T-cell (primary cell): Measurements from ENCODE around the gene CAMK4. TPM values are rescaled to one million over a fixed set of nuclear protein-coding genes. Genes with fewer than 3 reads are reported as not detected.
A peak's percentile ranks its signal among the peaks of the same experiment; 100 is the strongest.

ENCODE experiments used
- ATAC-seq, 4 experiments: fragments of 200-7000 bp in 3 of 4; fragments of 150-1000 bp in 1 of 4; cut with Tn5 transposase; replicated peaks in 1 of 4; 1 replicate in 3 of 4; 2 replicates in 1 of 4; pipeline ENCODE4 v1.10.0; 2021; ENCODE audit warnings: moderate library complexity in 3 of 4, mild to moderate bottlenecking in 2 of 4, moderate number of reproducible peaks in 1 of 4
- CTCF ChIA-PET, 2 donors: fragments of 300-600 bp; sonication (Branson Sonifier 250); formaldehyde crosslinking; loops; one replicate each; lab custom pipeline; 2022; ENCODE audit warnings: antibody characterized with exemption in 2 of 2; lab: Charles Lee
- POLR2A ChIA-PET, 2 donors: fragments of 300-600 bp; sonication (Branson Sonifier 250); formaldehyde crosslinking; loops; one replicate each; lab custom pipeline; 2022; ENCODE audit warnings: antibody characterized with exemption in 2 of 2; lab: Charles Lee
- DNase-seq, 35 experiments: peaks; one replicate each; pipeline versions ENCODE4 v3.0.0 to v3.0.0-alpha.2; 2013 to 2023
- H3K27ac ChIP-seq: one replicate; pipeline ENCODE4 v1.5.1; 2013; ENCODE audit warnings: low read length
- H3K27me3 ChIP-seq, 2 experiments: replicated peaks in 1 of 2; 1 replicate in 1 of 2; 2 replicates in 1 of 2; pipeline versions ENCODE4 v1.6.1 to v1.7.0; 2013; ENCODE audit warnings: low read length in 1 of 2, mixed read lengths in 1 of 2; ENCODE audit not compliant: control insufficient read depth in 2 of 2, insufficient read depth in 2 of 2; ENCODE audit errors: extremely low read depth in 1 of 2
- H3K36me3 ChIP-seq, 2 donors: 1 replicate in 1 of 2; 2 replicates in 1 of 2; pipeline versions ENCODE4 v1.6.1 to v1.7.0; 2013; ENCODE audit warnings: low read length in 1 of 2; ENCODE audit not compliant: control insufficient read depth in 2 of 2, insufficient read depth in 1 of 2; ENCODE audit errors: extremely low read depth in 1 of 2
- H3K4me1 ChIP-seq, 2 experiments: 1 replicate in 1 of 2; 2 replicates in 1 of 2; pipeline versions ENCODE4 v1.6.1 to v1.7.0; 2013; ENCODE audit warnings: low read length in 2 of 2, mixed read lengths in 1 of 2; ENCODE audit not compliant: insufficient read depth in 2 of 2, control insufficient read depth in 1 of 2; ENCODE audit errors: extremely low read depth in 1 of 2
- H3K4me3 ChIP-seq, 2 donors: 1 replicate in 1 of 2; 2 replicates in 1 of 2; pipeline versions ENCODE4 v1.5.1 to v1.7.0; 2013; ENCODE audit warnings: mild to moderate bottlenecking in 2 of 2, low read length in 1 of 2, moderate library complexity in 1 of 2; ENCODE audit not compliant: control insufficient read depth in 1 of 2; ENCODE audit errors: extremely low read depth in 1 of 2
- H3K9me3 ChIP-seq: 2 replicates; pipeline ENCODE4 v1.7.0; 2013
- H3K27ac Mint-ChIP-seq, 2 donors: one replicate each; pipeline ENCODE4 v1.8.0; 2020 to 2021; ENCODE audit warnings: mild to moderate bottlenecking in 2 of 2, mixed read lengths in 2 of 2
- H3K27me3 Mint-ChIP-seq, 2 donors: one replicate each; pipeline ENCODE4 v1.8.0; 2021 to 2022; ENCODE audit warnings: mixed read lengths in 2 of 2
- H3K36me3 Mint-ChIP-seq: one replicate; pipeline ENCODE4 v1.8.0; 2021; ENCODE audit warnings: mixed read lengths
- H3K4me1 Mint-ChIP-seq, 3 donors: one replicate each; pipeline ENCODE4 v1.8.0; 2020 to 2022; ENCODE audit warnings: mixed read lengths in 3 of 3, mild to moderate bottlenecking in 1 of 3
- H3K4me3 Mint-ChIP-seq, 3 donors: one replicate each; pipeline ENCODE4 v1.8.0; 2020 to 2022; ENCODE audit warnings: mild to moderate bottlenecking in 3 of 3, mixed read lengths in 3 of 3, moderate library complexity in 3 of 3
- H3K9me3 Mint-ChIP-seq, 3 donors: one replicate each; pipeline ENCODE4 v1.8.0; 2020 to 2022; ENCODE audit warnings: mixed read lengths in 3 of 3
- WGBS: methylation state at CpG from one replicate; pipeline ENCODE4 v1.1.5; 2013; ENCODE audit warnings: missing lambda C conversion rate; ENCODE audit not compliant: insufficient coverage; 5-methylcytosine and 5-hydroxymethylcytosine counted together
- total RNA-seq, 35 experiments: library from RNA in 6 of 35; stranded (reverse) in 6 of 35; fragments of 120-200 nt in 1 of 35; gene quantifications; one replicate each; pipeline versions ENCODE4 v1.2.1 to v1.2.4 and lab custom pipeline; 2013 to 2026

CAMK4 gene
- total RNA-seq, 5 donors from 2014 or later (not counting 1 experiment from before 2014, with no cell fraction given), result 120 to 274 (median 243) TPM

DNA sequence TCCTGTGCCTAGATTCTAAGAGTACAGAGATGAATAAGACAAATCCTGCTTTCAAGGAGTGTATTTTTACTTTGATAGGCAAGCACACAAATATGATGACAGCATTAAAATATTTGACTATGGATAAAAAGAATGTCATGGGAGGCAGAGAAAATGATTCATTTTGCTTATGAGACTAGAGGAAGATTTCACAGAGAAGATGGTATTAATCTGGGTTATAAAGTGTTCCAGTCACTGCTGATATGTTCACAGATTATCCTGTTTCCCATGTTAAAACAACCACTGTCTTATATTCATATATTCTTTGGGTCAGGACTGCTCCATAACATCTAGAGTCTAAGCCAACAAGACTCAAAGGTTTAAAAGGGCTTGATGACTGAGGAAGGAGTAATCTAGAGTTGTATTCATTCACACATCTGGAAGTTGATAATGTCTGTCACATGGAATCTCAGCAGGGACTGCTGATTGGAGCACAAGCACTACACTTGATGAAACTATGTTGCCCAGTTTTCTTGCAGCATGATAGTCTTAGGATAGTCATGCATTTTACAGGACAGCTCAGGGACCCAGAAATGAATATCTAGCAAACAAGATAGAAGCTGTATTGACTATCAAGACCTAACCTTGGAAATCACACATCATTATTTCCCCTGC is 208.8 kb downstream of the CAMK4 start:
- Mint-ChIP-seq H3K36me3 (peaks cover 55% of the 10 kb centered on the region), H3K27me3 (no peaks in the 10 kb centered on the region), H3K27ac (no peak overlapping the region), H3K9me3 (peaks cover 2 to 10% (median 6%) of the 10 kb centered on the region in 3 donors), H3K4me3 (no peak overlapping the region), H3K4me1 (peaks cover 38 to 50% (median 45%) of the 10 kb centered on the region in 3 donors)
- no peak overlapping the region for H3K27ac ChIP-seq
- H3K4me1 ChIP-seq, result no peaks in the 10 kb centered on the region
- POLR2A ChIA-PET, result no interaction called here
- H3K9me3 ChIP-seq, result no peaks in the 10 kb centered on the region
- no peak overlapping the region for H3K4me3 ChIP-seq
- H3K36me3 ChIP-seq, result peaks cover 0 to 3% of the 10 kb centered on the region in 2 donors
- CTCF ChIA-PET, result no interaction called here
- no peaks in the 10 kb centered on the region for H3K27me3 ChIP-seq
- no peak for DNase-seq
- ATAC-seq, result no peak

DNA sequence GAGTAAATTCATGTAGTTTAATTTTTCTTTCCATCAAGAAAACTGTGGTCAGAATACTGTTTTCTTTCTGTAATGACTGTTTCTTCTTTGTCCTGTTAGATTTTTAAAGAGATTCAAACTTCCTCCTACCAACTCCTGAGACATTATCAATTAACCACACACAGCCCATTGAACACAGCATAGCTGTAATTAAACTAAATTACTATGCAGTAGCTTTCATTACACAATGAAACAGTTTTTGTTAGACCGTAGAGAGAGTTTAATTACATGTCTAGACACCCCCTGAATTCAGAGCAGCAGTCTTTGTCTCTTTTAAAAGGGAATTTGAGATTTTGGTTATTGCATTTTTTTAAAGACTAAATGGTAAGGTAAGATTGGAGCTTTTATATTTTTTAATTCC is 210.6 kb downstream of the CAMK4 start:
- no peaks in the 10 kb centered on the region for H3K9me3 Mint-ChIP-seq
- no peaks in the 10 kb centered on the region for H3K4me1 ChIP-seq
- no peak overlapping the region for H3K27ac ChIP-seq
- POLR2A ChIA-PET, result interaction anchor here in 1 of 2 donors (1.0 kb wide), 1 partner anchor 8 kb away, joined by 3 read pairs; no protein-coding TSS in a partner anchor
- no peaks in the 10 kb centered on the region for H3K27me3 Mint-ChIP-seq
- H3K27me3 ChIP-seq, result no peaks in the 10 kb centered on the region
- WGBS, result no CpG with 5 or more reads among the region's 1 CpG
- H3K4me3 Mint-ChIP-seq, result no peak overlapping the region
- no peak for ATAC-seq
- no peak overlapping the region for H3K27ac Mint-ChIP-seq
- DNase-seq, result no peak
- CTCF ChIA-PET, result no interaction called here
- H3K36me3 ChIP-seq, result peaks cover 0 to 2% of the 10 kb centered on the region in 2 donors
- no peaks in the 10 kb centered on the region for H3K9me3 ChIP-seq
- no peak overlapping the region for H3K4me3 ChIP-seq
- H3K4me1 Mint-ChIP-seq, result peaks cover 34 to 44% (median 41%) of the 10 kb centered on the region in 3 donors
- H3K36me3 Mint-ChIP-seq, result peaks cover 50% of the 10 kb centered on the region

DNA sequence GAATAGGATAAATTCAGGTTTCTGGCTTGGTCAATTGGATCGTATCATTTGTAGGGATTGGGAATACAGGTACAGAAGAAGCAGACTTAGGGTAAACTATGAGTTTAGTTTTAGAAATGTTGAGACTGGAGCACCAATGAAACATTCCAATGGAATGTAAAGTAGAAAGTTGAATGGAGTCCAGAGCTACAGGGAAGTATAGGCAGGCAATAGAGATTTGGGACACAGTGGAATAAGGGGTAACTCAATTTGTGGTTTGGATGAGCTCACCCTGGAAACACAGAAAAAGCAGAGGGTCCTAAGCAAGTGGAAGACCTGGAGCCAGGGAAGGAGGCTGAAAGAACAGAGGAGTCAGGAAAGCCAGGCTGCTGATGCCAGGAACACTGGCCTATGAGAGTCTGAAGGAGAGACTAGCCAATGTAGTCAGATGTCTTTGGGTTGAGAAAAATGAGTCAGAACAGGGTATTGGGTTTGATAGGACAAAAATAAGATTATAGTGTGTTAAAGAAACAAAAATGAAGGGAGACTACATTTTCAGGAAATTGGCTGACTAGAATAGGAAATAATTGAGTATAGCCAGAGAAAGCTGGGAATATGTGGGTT is 215.4 kb downstream of the CAMK4 start:
- Mint-ChIP-seq H3K4me1 (peaks cover 25 to 35% (median 34%) of the 10 kb centered on the region in 3 donors), H3K27ac (peak overlapping the region; percentile 2 to 30), H3K9me3 (no peaks in the 10 kb centered on the region), H3K36me3 (peaks cover 34% of the 10 kb centered on the region), H3K27me3 (no peaks in the 10 kb centered on the region), H3K4me3 (no peak overlapping the region)
- POLR2A ChIA-PET, result interaction anchor here in 1 of 2 donors (0.6 kb wide), 1 partner anchor 270 kb away, joined by 3 read pairs; no protein-coding TSS in a partner anchor
- Histone ChIP-seq H3K9me3 (no peaks in the 10 kb centered on the region), H3K27ac (no peak overlapping the region), H3K4me3 (no peak overlapping the region), H3K4me1 (no peaks in the 10 kb centered on the region), H3K36me3 (peaks cover 0 to 2% of the 10 kb centered on the region in 2 donors), H3K27me3 (no peaks in the 10 kb centered on the region)
- ATAC-seq (no peak), DNase-seq (no peak)
- CTCF ChIA-PET, result no interaction called here
- WGBS, result 100% methylated on average over 1 of the region's 1 CpG

DNA sequence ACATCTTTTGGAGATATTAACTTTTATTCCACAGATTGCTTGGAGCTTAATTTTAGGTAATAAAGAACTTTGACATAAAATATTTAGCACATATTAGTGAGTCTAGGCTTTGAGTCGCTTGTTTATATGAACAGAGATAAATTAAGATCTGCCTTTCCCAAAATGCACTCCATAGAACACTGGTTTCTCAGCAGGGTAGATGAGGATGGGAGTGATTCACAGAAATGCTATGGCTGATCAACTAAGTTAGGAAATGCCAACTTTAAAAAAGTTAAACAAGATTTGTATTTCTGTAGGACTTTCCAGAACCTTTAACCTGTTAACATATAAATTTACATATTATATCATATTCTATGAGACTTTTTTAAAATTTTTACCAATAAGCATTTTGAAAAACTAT is 222.9 kb downstream of the CAMK4 start:
- no peak for DNase-seq
- H3K36me3 Mint-ChIP-seq, result peaks cover 49% of the 10 kb centered on the region
- H3K27me3 ChIP-seq, result no peaks in the 10 kb centered on the region
- H3K9me3 ChIP-seq, result no peaks in the 10 kb centered on the region
- ChIA-PET CTCF (no interaction called here), POLR2A (no interaction called here)
- H3K4me3 ChIP-seq, result no peak overlapping the region
- WGBS, result no CpG with 5 or more reads among the region's 1 CpG
- peaks cover 0 to 6% of the 10 kb centered on the region in 2 experiments for H3K4me1 ChIP-seq
- no peaks in the 10 kb centered on the region for H3K9me3 Mint-ChIP-seq
- H3K36me3 ChIP-seq, result peaks cover 6 to 34% of the 10 kb centered on the region in 2 donors
- ATAC-seq, result no peak
- peak overlapping the region in 1 of 2 donors; percentile 34 for H3K27ac Mint-ChIP-seq
- no peak overlapping the region for H3K4me3 Mint-ChIP-seq
- no peaks in the 10 kb centered on the region for H3K27me3 Mint-ChIP-seq
- no peak overlapping the region for H3K27ac ChIP-seq
- H3K4me1 Mint-ChIP-seq, result peaks cover 33 to 35% (median 35%) of the 10 kb centered on the region in 3 donors

DNA sequence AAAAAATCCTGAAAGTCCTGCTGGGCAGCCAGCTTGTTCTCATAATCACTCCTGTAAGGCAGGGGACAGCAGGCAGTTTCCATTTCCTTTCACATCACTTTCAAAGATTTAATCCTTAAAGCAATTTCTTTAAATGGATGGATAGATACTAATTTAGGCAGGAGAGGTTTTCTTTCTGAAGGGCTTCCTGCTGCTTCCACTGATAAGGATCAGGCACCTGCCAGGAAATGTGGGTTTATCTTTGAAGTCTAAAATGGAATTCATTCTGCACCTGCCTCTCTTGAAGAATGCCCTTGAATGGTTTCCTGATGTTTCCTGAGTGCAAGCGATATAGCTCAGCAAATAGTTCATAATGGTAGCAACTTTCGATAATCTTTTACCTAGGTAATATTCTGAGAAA is 223.6 kb downstream of the CAMK4 start:
- WGBS, result no CpG with 5 or more reads among the region's 2 CpGs
- no peak overlapping the region for H3K4me3 Mint-ChIP-seq
- H3K4me3 ChIP-seq, result no peak overlapping the region
- ChIA-PET POLR2A (no interaction called here), CTCF (no interaction called here)
- H3K4me1 Mint-ChIP-seq, result peaks cover 34 to 39% (median 35%) of the 10 kb centered on the region in 3 donors
- H3K4me1 ChIP-seq, result peaks cover 0 to 6% of the 10 kb centered on the region in 2 experiments
- H3K27ac ChIP-seq, result no peak overlapping the region
- no peaks in the 10 kb centered on the region for H3K9me3 Mint-ChIP-seq
- H3K36me3 ChIP-seq, result peaks cover 6 to 37% of the 10 kb centered on the region in 2 donors
- H3K9me3 ChIP-seq, result no peaks in the 10 kb centered on the region
- ATAC-seq, result no peak
- H3K27me3 ChIP-seq, result no peaks in the 10 kb centered on the region
- H3K36me3 Mint-ChIP-seq, result peaks cover 54% of the 10 kb centered on the region
- no peaks in the 10 kb centered on the region for H3K27me3 Mint-ChIP-seq
- H3K27ac Mint-ChIP-seq, result peak overlapping the region in 1 of 2 donors; percentile 43
- no peak for DNase-seq

GRCh38 chr5:111453295-111453694 is 229.1 kb downstream of the CAMK4 start:
- Mint-ChIP-seq H3K27ac (peak overlapping the region; percentile 3 to 29), H3K36me3 (peaks cover 55% of the 10 kb centered on the region), H3K9me3 (no peaks in the 10 kb centered on the region), H3K27me3 (no peaks in the 10 kb centered on the region), H3K4me1 (peaks cover 6 to 19% (median 17%) of the 10 kb centered on the region in 3 donors), H3K4me3 (no peak overlapping the region)
- Histone ChIP-seq H3K27me3 (no peaks in the 10 kb centered on the region), H3K36me3 (peaks cover 12 to 32% of the 10 kb centered on the region in 2 donors), H3K4me3 (no peak overlapping the region), H3K27ac (no peak overlapping the region), H3K9me3 (no peaks in the 10 kb centered on the region), H3K4me1 (no peaks in the 10 kb centered on the region)
- CTCF ChIA-PET, result interaction anchor here in 1 of 2 donors (0.6 kb wide), 1 partner anchor 1417 kb away, joined by 3 read pairs; no protein-coding TSS in a partner anchor
- 100% methylated on average over 1 of the region's 1 CpG for WGBS
- POLR2A ChIA-PET, result interaction anchor here in 1 of 2 donors (0.6 kb wide), 1 partner anchor 1525 kb away, joined by 3 read pairs; no protein-coding TSS in a partner anchor
- DNase-seq (no peak), ATAC-seq (no peak)
